Fibroblast of upper back skin (primary cell): ENCODE results near the gene MMRN2.
"Not testable (repeated sequence)": the region's sequence is repeated elsewhere in the genome, so short reads cannot be mapped to it uniquely, and the experiment has no call there.

Source experiments
- DNase-seq: peaks from one replicate; pipeline ENCODE4 v3.0.0-alpha.2; 2013

The MMRN2 gene

DNA sequence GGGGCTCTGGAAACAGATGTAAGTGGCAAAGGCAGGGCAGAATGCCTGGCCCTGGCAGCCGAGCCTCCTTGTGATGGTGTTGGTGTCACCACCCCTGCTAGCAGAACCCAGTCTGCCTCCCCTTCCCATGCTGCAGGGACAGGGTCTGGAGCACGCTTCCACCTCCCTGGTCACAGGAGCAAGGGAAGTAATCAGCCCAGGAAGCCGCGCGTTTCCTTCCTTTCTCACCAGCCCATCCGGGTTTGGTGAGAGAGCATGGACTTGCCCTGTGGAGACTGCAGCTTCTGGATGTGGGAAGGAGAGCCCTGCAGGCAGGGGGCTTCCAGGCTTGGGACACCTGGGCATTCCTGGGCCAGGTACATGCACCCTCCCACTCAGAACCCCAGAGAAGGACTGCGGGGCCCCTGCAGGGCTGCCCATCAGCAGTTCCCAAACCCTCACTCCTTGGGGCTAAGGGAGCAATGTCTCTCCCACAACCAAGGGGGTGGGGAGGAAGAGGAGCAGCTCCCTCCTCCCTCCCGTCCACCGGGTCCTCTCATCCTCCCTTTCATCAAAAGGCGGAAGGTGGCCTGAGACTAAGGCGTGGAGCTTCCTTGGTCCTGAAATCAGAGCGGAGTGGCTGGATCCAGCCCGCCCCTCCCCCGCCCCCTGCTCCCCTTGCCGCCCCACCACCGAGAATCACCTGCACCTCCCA, 1.8 kb downstream of the MMRN2 start:
- no peak for DNase-seq

DNA sequence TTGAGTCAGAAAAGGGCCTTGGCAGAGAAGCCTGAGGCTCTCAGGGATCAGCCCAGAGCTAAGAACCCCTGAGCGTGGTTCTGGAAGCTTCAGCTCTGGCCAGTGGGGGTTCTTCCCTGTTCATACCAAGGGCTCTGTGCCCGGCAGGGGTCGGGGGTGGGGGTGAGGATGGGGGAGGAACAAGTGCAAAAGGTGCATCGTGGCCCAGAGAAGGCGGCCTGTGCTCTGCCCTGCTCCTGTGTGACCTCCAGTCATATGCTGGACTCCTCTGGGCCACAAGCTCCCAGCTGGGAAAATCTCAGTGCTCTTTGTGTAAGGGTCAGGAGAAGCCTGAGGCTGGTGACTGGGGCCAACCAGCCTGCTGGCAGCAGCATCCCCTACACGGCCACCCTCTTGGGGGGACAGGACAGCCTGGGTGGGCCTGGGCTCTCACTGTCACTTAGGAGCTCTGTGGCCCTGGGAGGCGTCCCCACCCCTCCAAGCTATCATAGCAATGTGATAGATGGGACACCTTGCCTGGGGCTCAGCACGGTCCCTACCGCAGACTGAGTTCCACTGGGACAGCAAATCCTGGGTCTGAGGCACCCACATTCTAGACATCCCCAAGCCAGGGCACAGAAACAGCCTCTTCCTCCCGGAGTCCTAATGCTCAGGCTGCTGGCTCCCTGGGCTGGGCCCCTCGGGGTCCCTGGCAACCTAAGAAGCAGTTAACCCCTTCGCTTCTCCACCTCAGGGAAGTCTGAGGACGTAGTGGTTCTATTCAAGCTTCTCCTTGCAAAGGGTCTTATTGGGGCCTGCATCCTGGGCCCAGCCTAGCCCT, 2.5 kb downstream of the MMRN2 start:
- DNase-seq: no peak

DNA sequence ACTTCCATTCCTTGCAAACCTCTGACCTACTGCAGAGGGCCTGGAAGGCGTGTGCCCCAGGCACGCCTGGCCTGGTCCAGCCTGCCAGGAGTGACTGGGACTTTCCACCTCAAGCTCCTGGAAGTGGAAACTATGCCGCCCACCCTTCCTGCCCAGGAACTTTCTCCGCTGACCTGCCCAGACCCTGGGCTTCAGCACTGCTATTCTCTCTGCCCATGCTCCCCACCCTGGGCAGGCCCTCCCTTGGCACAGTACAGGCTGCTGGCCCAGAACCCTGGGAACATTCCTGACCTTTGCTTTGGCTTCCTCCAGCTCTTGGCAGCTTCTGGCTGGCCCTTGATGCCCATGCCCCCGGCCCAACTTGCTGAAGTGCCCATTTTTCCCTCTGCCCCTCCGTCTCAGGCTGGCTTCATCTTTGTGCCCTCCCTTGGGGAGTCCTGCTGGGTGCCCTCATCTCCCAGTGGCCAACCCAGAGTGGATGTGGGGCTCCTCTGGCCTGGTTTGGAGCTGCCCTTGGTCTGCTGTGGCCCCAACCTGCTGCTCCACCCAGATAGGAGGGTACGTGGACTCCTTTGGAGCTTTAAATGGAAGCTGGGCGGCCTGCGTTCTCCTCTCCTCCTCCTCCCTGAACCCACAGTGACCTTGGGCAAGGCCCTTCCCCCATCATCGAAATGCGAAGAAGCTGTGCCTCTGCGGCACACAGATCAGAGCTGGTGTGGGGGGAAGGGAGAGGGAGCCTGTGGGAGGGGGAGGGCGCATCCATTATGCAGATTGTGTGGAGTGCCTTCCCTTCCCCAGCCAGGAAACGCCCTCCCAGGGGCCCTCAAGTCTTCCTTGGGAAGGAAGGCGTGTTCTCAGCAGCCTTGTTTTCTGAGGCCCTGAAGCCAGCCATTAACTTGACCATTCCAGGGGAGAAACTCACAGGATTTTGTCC, 3.4 kb downstream of the MMRN2 start:
- DNase-seq: peak; percentile 74

DNA sequence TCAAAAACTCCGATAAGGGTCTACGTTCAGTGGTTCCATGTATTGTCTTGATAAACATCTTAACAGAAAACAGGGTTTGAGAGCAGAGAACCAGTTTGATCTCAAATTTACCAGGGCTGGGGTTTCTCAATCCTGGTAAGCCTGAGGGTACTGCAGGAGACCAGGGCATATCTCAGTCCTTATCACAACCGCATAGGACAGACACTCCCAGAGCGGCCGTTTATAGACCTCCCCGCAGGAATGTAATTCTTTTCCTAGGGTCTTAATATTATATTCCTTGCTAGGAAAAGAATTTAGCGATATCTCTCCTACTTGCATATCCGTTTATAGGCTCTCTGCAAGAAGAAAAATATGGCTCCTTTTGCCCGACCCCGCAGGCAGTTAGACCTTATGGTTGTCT, 4.7 kb downstream of the MMRN2 start:
- DNase-seq: not testable (repeated sequence)

DNA sequence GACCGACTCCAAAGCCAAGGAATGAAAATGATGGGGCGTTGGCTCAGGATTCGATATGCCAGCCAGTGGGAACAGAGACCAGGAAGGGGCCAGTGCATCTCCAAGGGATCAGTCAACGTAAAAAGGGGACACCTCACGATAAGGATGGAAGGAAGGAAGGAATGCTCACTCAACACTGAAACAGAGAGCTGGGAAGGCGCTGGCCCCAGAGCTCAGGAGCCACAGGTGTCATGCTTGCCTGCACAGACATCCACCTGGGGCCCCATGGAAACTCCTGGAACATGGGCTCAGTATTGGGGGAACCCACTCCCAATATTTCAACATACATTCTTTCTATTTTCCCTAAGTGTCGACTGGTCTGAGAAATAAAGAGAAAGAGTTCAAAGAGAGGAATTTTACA, 5.3 kb downstream of the MMRN2 start:
- DNase-seq: no peak

DNA sequence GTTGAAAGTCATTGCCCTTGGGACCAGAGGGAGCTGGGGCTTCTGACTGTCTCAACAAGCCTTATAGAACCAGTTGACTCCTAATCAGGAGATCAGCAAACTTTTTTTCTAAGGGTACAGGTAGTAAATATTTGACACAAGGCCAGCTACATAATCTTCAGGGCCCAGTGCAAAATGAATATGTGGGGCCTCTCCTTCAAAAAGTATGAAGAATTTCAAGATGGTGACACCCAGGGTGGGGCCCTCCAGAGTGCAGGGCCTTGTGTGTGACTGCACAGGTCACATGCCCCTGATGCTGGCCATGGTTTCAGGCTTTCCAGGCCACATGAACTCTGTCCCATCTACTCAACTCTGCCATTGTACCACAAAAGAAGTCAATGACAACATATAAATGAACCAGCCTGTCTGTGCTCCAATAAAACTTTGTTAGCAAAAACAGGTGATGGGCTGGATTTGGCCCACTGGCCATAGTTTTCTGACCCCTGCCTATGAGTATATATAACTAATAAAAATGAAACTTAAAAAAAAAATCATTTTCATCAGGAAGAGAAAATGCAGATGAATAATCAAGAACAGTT, 6.1 kb downstream of the MMRN2 start:
- no peak for DNase-seq

DNA sequence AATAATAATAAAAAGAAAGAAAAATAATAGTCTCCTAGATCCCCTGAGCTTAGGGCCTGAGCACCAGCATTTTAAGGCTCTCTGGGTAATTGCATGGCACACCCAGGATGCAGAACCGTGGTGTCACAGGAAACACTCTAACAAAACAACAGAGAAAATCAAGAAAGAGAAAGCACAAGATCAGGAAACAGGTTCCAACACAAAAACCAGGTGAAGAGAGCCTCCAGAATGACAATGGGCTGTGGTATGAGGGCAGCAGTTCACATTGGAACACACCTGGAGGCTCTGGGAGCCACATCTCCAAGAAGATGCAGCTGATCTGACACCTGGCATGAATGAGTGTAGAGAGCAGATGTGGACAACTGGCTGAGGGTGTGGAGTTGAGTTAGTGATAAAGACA, 7.1 kb downstream of the MMRN2 start:
- DNase-seq: no peak

DNA sequence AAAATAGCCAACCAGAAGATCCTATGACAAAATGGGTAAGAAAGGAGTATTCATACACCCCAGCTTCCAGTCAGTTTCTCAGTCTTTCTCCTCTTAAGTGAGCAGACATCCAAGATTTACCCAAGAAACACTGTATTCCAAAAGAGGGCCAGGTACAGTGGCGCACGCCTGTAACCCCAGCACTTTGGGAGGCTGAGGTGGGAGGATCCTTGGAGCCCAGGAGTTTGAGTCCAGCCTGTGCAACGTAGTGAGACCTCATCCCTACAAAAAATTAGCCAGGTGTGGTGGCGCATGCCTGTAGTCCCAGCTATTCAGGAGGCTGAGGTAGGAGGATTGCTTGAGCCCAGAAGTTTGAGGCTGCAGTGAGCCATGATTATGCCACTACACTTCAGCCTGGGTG, 9.6 kb downstream of the MMRN2 start:
- DNase-seq: not testable (repeated sequence)

DNA sequence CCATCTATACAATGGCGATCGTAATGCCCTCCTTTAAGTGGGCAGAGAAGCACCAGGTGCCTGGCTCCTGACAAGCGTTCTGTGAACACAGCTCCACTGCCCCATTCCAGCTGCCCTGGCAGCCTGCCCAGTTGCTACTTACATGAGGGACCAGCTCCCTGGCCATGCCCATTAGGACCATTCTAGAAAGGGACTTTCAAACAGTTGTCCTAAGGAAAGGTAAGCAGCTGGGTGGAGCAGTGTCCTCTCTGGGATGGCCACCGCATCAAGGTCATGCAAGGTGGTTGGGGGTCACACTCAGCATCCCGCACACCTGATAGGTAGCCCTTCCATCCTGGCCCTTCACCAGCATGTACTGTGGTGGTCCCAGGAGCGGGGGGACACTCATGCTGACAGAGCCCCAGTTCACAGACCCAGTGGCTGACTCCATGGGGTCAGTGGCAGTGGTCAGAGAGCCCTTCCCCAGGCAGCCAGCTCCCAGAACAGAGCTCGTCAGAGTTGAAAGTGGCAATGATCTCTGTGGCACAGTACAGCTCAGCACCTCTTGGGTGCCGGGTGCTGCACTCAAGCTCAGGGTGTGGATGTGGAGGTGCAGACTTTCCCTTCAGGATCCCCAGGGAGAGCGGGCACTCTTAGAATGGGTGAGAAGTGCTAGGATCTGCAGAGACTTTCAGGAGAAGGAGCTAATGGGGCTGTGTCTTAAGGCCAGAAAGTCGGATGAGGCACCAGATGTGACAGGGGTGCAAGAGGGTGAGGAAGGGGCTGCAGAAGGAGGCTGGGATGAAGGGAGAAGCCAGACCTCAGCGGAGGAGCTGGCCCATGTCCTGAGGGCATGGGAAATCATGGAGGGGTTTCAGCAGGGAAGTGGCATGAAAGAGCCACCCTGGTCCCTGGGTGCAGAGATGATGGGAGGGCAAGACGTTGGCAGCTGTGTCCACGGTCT, 10.9 kb downstream of the MMRN2 start:
- DNase-seq: no peak

DNA sequence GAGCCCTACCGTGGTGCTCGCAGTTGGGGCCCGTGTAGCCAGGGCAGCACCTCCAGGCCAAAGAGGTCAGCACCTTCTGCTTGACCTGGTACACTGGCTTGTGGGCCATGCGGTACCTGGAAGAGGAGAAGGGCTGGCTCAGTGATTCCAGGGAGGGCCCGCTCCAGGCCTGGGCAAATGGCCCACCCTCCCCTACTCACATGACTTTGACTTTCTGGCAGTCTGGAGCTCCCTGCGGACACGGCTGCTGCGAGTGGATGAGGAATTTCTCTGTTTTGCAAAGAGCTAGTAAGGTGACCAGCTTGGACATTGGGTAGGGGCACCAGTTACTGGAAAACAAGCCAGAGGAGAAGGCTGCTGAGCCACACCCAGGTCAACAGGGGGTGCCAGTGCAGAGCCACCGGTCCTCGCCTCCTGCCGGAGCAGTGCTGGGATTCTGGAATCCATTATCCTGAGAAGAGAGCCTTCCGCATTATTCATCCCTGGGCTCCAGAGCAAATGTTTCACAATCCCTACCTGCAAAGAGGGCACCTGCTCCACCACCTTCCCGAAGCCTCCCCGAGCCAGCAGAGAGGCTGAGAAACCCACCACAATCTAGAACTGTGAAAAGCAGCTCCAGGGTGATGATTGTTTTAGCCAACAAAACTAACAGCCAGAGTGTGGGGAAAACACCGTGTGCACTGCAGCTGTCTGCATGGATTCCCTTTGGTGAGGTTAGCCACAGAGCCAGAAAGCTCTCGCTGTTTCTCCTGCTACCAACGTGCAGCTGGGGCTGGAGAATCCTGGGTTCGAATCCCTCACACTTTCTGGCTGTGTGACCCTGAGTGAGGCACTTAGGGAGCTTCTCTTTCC, 11.8 kb downstream of the MMRN2 start:
- DNase-seq: peak; percentile 38

DNA sequence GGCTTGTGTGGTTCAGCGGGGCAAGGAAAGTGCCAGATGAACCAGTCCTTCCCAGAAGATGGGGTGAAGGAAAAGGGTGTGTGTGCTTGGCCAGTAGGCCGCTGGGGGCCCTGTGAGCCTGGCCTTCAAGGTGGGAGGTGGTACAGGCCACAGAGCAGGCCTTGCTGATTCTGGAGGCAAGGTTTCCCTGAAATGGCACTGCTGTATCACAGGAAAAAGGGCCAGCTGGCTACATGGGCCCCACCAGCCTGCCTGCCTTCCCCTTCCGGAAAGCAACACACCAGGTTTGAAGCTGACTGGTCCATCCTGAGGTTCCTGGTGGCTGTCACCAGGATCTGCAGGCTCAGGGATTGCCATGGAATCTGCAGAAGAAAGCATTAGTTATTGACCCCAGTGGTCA, 12.5 kb downstream of the MMRN2 start:
- no peak for DNase-seq

DNA sequence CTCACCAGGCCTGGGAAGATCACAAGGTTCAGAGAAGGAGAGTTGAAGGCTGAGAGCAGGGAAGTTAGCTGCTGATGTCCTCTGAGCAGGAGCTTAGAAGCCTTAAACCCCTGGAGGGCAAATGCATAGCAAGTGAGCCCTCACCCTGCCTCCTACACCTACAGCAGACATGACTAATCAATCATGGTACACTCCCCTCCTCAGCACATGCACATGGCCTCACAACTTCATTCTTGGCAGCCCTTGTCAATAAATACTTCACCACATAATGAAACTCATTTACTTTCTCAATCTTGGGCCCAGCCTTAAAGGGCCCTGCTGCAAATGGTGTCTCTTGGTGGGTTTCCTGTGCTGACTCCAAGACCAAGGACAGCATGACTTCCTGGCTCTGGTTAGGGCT, 12.9 kb downstream of the MMRN2 start:
- DNase-seq: no peak

DNA sequence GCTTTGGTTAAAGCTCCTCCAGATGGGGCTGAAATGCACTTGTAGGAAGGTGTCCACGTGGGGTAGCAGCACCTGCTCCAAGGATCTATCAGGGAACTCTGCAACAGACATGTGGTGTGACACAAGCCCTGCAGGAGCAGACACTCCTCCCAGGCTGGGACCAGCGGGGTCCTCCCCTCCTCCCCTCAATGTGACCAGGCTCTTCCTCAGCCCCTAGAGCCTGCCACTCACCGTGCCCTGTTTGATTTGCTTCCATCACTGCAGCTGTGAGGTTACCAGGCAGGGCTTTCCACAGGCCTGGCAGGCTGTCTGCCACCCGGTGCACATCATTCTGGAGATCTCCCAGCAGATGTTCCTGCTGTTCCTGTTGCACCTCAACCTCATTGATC, 13.4 kb downstream of the MMRN2 start:
- DNase-seq: no peak

DNA sequence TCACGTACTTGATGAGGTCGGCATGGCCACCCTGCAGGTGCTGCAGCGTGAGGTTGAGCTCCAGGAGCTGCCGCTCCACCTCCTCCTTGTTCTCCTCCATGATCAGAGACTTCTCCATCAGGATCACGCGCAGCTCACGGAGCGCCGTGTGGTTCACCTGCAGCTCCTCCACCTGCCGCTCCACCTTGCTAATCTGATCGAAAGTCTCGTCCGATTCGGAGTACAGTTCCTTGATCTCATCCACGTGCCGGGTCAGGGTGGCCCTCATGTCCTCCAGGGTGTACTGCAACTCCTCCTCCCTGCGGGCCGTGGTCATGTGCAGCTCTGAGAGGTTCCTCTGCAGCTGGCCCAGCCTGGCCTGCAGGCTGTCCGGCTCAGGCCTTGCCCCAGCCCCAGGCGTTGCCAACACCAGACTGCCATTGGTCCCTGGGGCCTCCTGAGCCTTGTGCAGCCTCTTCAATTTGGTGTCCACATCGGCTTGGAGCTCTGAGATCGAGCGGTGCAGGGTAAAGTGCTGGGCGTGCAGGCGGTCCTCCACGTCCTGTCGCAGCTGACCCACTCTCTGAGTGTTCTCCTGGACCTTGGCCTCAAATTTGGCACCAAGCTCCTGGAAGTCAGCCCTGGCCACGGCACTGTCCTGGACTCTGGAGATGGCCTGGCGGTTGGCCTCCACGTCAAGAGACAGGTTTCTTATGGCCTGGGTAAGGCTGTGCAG, 13.9 kb downstream of the MMRN2 start:
- DNase-seq: no peak

DNA sequence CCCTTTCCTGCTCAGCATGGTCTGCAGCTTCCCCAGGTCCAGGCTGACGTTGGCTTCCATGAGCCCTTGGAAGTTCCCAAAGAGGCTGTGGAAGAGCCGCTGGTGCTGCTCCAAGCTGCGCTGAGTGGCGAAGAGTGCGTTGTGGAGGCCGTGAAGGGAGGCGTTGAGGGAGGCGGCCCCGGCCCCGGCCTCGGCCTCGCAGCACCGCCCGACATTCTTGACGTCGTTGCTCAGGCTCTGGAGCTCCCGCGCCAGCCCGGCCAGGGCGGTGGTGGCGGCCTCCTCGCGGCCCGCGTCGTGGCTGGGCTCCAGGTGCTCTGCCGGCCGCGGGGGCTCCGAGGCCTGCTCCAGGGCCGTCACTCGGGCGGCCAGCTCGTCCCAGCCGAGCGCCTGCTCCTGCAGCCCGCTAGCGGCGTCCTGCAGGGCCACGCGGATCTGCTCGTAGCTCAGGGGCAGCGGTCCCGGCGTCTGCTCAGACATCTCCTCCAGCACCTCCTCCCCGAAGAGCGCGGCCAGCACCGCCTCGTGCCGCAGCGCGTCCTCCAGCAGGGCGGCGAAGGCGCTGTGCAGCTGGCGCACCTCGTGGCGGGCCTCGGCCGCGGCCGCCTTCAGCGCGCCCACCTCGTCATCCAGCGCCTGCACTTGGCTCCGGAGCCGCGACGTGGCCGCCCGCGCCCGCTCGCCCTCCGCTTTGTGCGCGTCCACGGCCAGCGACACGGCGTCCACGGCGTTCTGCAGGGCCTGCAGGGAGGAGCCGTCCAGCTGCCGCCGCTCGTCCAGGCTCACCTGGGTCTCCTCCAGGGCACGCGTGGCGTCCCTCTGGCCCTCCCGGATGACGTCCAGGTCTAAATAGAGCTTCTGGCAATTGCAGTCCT, 14.7 kb downstream of the MMRN2 start:
- DNase-seq: no peak

DNA sequence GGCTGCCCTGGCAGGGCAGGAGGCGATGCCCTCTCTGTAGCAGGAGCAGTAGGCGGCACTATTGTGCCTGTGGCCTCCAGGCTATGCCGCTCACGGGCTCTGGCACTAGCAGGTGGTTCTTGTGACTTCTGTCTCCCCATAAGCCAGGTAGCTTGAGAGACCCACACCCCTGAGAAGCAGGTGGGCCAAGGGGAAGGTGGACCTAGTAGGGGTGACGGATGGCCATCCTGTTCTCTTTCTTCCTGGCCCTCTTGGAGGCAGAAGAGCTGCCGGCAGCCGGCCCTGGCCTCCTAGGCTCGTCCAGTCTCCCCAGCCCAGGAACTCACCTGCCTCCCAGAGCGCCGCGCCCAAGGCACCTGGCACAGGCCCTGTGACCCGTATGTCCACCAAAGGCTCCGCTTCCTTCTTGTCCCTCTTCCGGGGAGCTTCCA, 15.4 kb downstream of the MMRN2 start:
- no peak for DNase-seq

DNA sequence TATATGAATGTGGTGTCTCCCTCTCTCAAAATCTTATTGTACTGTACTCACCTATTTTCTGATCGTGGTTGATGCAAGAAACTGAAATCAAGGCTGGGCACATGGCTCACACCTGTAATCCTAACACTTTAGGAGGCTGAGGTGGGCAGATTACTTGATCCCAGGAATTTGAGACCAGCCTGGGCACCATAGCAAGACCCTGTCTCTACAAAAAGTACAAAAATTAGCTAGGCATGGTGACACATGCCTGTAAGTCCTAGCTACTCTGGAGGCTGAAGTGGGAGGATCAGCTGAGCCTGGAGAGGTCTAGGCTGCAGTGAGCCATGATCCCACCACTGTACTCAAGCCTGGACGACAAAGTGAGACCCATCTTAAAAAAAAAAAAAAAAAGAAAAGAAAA, 16.0 kb downstream of the MMRN2 start:
- DNase-seq: no peak

DNA sequence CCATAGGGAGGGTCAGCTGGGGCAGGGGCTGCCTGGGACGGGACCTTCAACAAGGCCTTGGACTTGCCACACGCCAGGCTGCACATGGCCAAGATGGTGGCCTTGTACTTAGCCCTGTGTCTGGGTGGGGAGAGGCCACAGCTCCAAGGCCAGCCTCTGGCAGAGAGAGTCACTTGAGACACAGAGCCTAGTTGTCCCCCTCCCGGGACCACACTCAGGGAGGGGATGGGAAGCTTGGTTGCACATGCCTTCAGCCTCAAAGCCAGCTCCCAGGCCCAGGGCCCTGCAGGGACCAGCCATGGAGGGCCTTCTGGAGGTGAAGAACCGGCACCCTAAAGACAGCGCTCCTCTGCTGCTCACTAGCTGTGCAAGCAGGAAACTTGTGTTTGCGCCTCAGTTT, 16.7 kb downstream of the MMRN2 start:
- DNase-seq: no peak

DNA sequence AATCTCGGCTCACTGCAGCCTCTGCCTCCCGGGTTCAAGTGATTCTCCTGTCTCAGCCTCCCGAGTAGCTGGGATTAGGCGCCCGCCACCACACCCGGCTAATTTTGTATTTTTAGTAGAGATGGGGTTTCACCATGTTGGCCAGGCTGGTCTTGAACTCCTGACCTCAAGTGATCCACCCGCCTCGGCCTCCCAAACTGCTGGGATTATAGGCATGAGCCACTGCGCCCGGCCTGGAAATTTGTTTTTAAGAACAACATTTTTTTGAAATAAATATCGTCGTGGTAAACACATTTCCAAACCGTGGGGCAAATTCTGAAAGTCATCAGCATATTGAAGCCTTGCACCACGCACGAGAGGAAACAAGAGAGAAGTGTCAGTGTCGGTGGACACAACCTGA, 17.3 kb downstream of the MMRN2 start:
- DNase-seq: not testable (repeated sequence)
